Hematopoietic multipotent progenitor cell (in vitro differentiated cells): ENCODE results near the gene TLR1. TPM values are rescaled to one million over a fixed set of nuclear protein-coding genes. Genes with fewer than 3 reads are reported as not detected.
"Not testable (repeated sequence)": the region's sequence is repeated elsewhere in the genome, so short reads cannot be mapped to it uniquely, and the experiment has no call there.

Experiments
- DNase-seq, 3 donors: peaks; one replicate each; pipeline ENCODE4 v3.0.0-alpha.2; 2011 to 2015; ENCODE audit warnings: low read depth in 2 of 3, low spot score in 2 of 3
- total RNA-seq: library from RNA; depleted of rRNA; stranded (reverse); fragments of >200 nt; gene quantifications from one replicate; pipeline ENCODE4 v1.2.3, GENCODE V29; 2012

TLR1 gene
- total RNA-seq, 1 donor, result 13.2 TPM

DNA sequence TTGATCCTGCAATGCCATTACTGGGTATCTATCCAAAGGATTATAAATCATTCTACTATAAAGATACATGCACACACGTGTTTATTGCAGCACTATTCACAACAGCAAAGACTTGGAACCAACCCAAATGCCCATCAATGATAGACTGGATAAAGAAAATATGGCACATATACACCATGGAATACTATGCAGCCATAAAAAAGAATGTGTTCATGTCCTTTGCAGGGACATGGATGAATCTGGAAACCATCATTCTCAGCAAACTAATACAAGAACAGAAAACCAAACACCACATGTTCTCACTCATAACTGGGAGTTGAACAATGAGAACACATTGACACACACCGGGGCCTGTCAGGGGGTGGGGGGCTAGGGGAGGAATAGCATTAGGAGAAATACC, 26.7 kb downstream of the TLR1 start:
- not testable (repeated sequence) for DNase-seq

DNA sequence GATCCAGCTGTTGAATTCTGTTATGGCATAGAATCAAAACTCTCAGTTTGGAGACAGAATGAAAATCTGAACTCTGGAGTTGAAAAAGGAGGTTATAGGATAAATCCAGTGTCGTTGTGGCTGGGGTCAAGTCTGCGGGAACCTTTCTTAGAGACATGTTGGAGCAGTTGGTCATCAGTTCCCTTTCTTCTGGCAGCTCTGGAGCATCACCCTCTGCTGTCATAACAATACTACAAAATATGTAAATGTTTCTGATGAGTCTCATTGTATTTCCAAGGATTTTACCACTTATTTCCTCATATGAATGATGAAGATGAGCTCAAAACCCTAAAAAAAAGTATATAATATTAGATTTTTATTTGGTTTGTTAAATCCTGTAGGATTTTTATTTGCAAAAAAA, 29.3 kb downstream of the TLR1 start:
- no peak for DNase-seq

DNA sequence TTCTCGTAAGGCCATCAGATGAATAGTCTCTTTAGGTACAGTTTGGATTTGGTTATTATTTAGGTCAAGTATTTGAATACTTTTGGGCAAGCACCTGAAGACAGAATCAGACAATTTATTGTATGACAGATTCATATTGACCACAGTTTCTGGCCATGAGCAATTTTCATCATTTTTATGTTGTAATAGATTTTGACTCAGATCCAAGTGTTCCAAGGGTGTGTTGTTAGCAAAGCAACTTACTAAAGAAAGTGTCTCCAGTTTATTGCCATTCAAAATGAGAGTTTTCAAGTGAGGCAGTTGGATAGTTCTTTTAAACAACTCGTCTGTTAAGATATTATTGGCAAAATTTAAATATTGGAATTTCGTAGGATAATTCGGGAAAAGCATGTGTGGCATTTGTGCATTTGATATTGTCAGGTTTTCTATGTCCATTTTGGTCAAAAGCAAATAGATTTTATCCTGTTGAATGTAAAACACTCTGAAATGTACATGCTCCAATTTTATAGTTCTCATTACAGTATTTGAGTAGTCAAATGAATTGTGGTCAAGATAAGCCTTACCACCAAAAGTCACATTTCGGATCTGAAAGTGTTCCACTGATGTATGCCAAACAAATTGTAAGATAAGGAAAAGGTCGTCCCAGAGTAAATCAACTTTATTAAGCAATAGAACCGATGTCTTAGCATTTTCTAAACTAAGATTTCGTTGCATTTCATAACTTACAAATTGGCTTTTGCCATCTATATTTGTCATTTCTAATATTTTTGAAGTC, 30.2 kb downstream of the TLR1 start:
- DNase-seq, result no peak

DNA sequence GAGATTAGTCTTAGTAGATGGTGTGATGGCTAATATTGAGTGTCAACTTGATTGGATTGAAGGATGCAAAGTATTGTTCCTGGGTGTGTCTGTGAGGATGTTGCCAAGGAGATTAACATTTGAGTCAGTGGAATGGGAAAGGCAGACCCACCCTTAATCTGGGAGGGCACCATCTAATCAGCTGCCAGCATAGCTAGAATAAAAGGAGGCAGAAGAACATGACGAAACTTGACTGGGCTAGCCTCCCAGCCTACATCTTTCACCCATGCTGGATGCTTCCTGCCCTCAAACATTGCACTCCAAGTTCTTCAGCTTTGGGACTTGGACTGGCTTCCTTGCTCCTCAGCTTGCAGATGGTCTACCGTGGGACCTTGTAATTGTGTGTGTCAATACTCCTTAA, 34.3 kb downstream of the TLR1 start:
- not testable (repeated sequence) for DNase-seq

DNA sequence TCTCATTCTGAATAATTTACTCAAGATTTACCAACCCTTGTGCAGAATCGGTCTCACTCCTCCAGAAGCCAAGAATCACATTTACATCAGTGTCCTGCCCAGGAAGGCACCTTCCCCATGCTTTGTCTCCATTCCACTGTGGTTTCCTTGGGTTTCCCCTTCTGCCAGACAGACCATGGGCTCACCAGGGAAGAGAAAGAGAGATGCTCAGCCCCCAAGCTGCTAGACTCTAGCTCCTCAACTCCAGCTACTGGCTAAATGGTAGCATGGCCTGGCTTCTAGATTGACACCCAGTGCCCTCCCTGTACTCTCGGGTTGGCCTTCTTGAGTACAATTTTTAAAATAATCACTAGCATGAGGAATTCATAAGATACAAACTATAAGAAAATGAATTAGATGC, 34.7 kb downstream of the TLR1 start:
- DNase-seq, result no peak

DNA sequence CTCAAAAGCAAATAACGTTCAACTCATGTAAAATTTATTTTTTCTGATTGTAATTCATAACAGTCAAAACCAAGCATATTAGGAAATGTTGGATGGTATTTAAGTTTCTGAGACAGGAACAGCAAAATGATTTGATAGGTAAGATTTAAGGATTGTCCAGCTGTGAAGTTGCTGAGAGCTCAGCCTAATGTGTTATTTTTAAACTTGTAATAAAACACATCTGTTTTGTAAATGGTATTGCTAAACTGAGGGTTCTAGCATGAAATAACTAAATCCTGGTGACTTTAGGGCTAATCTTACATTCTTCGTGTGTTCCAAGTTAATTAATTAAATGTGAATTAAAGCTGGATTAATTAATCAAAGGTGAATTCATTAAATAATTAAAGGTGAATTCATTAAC, 35.1 kb downstream of the TLR1 start:
- no peak for DNase-seq

DNA sequence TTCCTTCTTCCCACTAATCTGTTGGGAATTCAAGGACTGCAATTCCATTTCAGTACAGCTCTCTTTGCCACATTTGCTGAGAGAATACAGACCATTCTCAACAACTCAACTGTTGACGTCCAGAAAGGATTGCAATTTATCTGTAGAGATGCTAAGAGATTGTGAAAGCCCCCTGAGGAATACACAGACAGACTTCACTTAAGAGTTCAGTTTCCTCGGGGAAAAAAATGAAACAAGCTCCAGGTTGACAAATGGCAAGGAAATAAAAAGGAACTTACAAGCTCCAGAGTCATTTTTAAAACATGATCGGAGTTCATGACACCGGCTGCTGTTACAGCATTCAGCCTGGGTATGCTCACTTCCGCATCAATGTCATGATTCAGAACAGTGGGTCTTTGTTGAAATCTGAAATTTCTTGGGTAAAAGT, 35.6 kb downstream of the TLR1 start:
- peak in 1 of 3 donors; percentile 42 for DNase-seq

DNA sequence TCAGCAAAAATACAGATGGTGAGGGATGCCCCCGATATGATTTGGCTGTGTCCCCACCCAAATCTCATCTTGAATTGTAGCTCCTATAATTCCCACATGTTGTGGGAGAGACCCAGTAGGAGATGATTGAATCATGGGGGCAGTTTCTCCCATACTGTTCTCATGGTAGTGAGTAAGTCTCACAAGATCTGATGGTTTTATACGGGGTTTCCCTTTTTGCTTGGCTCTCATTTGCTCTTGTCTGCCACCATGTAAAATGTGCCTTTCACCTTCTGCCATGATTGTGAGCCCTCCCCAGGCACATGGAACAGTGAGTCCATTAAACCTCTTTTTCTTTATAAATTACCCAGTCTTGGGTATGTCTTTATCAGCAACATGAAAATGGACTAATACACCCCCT, 37.7 kb downstream of the TLR1 start:
- DNase-seq, result not testable (repeated sequence)

DNA sequence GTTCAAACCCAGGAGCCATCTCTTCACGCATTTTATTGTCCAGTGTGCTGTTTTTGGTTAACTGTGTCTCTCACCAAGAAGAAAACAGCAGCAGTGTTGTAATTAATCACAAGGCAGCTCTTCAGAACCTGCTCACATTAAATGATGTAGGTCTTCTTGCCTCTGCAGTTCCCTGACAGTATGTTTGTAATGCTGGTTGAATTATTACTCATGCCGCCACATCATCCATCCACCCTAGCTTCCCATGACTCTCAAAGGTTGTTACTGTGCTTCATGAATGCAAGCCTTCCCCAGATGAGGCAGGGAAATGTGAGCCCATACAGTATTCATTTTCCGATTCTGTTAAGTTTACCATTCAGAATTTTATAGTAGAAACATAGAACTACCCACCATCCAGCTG, 39.2 kb downstream of the TLR1 start:
- DNase-seq, result no peak

DNA sequence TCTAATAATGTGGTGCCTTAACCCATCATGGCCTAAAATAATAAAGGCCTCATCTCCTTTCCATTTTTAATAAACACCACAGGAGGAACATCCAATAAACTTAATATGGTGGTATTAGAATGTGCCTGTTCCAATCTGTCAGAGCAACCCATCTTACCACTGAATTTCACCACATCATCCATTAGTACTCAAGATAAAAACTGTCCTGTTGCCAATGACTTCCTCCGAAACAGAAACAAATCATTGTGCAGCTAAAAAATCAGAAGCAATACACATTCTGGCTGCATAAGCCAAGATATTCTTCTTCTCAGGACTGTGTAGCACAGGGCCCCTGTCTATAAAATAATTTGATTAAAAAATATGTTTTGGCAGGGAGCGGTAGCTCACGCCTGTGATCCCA, 40.3 kb downstream of the TLR1 start:
- peak in 1 of 3 donors; percentile 20 for DNase-seq

DNA sequence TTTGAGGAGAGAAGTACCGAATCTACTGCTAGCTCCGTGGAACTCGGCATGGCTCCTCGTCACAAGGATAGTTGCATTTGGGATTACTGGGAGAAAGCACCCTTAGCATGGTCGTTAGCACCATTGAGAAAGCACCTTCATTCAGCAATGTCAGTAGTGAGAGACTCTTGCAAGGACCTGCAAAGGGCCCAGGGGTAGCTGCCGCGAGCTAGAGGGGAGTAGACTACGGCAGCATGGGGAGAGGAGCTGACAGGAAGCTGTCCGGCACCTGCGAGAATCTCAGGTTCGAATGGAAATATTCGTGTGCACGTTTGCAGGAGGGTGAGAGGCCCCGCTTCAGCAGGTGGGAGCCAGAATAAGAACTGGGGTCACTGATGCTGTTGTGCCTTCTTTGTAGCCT, 42.0 kb downstream of the TLR1 start:
- DNase-seq, result no peak

DNA sequence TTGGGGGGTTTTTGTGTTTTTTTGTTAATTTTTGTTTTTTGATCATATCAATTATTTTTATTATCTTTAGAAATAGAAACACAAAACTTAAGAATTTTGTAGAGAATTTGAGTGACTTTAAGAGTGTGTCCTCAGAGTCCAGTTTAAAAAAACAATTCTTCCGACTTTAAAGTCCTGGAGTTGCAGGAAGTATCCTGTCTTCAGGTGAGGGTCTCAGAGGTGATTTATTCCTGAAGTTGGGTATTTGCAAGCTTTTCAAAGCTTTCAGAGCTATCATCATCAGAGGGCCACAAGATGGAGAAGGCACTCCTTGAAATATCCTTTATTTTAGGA, 44.8 kb downstream of the TLR1 start:
- DNase-seq, result no peak

DNA sequence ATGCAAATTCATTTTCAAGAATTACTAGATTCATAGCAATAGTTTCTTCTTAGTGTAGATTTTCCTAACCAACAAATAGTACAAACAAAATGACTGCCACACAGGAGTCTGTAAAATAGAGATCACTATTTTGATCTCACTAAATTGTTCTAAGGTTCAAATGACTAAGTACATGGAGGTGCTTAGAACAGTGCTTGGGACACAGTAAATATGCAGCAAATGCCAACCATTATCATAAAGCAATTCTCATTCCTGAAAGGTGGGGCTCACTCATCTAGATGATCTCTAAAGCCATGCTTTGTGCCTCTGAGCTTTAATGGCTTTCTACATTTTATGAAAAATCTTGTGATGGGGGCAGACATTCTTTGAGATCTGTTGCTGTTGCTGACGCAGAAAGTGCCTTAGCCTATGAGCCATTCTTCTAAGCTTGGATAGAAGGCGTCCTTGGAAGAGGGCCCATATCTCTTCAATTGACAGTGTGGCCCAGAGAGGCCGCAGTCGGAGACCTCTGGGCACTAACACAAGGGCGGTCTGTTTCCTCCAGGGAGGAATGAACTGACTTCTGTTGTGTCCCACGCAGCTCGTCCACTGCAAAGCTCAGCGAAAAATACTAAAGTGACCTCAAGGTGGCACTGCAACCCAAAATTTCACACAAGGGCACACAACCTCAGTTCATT, 45.3 kb downstream of the TLR1 start:
- DNase-seq, result peak; percentile 44 to 81 (median 70)

DNA sequence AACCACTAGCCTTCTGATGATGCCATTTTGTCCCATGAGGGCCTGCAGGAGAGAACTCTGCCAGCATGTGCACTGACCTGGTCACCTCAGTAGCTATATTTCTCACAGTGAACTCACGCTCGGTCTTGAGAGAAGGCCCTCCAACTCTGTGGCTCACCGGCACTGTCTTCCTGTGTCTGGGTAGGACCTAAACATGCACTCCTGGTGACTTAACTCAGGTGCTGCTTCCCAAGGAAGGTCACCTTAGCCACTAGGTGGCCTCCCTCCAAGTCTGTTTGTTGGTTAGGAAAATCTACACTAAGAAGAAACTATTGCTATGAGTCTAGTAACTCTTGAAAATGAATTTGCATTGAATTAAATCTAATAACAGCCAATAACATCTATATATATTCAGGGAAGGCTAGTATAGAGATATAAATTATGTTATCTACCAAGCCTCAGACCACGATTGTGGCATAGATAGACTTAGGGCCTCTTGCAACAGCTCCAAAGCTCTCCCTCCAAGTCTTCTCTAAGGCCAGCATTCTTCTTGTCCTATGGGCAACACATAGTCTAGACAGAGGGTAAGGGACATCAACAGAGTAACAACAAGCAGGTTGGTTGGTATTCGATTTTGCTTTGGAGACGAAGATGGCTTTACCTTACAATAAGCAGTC, 46.5 kb downstream of the TLR1 start:
- no peak for DNase-seq

DNA sequence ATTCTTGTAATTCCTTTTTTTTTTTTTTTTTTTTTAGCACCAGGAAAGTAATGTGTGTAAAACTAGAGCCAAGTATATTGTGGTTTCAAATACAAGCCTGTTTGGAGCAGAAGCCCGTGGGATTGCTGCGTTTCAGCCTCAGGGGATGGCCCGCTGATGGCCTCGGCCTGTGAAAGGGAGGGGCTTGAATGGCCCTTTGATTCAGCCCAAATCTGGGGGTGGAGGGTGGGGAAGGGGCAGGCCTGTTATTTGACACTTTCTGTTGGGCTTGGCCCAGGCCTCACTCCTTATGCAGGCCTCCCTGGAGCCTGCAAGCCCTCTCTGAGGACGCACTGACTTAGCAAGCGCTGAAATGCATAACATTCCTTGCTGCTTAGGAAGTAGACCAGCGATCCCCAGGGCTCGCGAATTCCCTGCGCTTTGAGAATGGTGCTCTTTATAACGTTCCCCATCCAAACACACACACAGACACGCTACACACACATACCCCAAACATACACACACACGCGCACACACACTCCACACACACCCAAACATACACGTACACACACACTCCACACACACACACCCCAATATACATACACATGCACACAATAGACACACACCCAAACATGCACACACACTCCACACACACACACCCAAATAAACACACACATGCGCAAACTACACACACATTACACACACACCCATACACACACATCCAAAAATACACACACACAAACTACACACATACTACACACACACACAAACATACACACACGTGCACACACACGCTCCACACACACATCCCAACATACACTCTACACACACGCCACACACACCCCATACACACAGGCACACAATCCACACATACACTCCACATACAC, 51.4 kb downstream of the TLR1 start:
- no peak for DNase-seq

DNA sequence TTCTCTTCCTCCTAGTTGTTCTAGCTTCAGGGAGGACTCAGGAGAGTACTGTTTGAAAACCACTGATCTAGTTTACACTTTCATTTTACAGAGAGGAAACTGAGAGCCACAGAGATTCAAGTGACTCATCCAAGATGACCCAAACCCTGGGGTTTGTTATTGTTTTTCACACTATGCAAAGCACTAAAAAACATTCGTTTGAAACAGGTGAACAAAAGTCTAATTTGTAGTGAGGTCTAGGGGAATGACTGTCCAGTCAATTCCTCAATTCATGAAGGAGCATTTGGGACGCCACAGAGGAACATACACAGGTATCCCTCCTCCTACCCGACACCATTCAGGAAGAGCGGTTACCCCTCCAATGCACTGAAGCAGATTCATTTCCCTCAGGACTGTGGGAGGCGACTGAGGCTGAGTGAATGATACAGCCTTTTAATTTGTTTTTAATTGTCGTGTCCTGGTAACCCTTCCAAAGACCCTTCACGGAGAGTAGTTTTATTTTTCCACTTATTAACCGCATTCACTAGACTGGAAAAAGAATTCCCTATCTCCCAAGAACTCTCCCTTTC, 52.1 kb downstream of the TLR1 start:
- DNase-seq, result no peak

DNA sequence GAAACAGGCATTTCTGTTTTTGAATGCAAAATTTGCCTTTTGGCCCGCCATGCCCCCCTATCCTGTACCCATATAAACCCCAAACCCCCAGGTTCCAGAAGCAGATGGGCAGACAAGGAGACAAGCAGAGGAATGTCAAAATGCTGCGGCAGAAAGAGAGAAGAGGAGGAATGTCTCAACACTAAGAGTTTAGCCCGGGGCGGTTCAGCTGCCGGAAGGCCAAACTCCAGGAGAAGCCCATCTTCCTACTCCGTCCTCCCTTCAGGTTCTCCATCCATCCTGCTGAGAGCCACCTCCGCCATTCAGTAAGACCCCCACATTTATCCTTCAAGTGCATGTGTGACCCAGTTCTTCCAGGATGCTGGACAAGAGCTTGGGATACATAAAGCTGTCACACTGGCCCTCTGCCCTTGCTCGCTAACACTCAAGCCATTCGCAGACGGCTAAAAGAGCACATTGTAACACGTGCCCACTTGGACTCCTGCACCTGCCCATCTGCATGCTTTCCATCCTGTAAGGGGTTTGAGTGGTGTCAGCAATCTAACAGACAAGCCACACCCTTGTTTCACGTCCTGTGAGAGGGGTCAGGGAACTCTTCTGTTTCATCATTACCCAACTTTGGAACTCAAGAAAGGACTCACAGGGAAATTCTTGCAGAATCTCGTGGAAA, 53.1 kb downstream of the TLR1 start:
- no peak for DNase-seq

DNA sequence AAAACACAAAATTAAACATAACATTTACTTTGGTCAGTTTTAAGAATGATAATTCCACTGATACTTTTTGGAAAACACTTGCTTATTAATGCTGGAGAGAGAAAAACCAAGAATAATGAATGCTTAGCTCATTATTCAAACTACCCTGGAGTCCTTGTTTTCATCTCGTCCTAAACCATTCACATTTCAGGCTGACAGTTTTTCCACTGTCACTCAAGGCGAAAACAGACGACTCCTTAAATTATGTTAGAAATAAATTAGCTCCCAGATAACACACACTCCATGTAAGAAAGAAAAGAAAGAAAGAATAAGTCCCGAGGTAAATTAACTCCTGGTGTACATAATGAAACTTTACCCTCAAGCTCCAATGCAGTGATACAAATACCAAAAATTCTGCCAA, 55.3 kb downstream of the TLR1 start:
- no peak for DNase-seq

DNA sequence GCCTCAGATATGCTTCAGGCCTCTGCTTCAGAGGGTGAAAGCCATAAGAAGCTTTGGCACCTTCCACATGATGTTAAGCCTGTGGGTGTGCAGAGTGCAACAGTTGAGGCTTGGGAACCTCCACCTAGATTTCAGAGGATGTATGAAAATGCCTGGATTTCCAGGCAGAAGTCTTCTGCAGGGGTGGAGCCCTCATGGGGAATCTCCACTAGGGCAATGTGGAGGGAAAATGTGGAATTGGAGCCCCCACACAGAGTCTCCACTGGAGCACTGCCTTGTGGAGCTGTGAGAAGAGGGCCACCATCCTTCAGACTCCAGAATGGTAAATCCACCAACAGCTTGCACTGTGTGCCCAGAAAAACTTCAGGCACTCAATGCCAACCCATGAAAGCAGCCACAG, 57.0 kb downstream of the TLR1 start:
- DNase-seq, result no peak
